Naive thymus-derived CD4-positive, alpha-beta T cell (primary cell): Measurements from ENCODE around the gene COLQ. TPM values are rescaled to one million over a fixed set of nuclear protein-coding genes. Genes with fewer than 3 reads are reported as not detected.
A peak's percentile ranks its signal among the peaks of the same experiment; 100 is the strongest.

Experiments used
- ATAC-seq: fragments of 150-1000 bp; cut with Tn5 transposase; 2 replicates; pipeline ENCODE4 v1.10.0; 2021; ENCODE audit warnings: mild to moderate bottlenecking, moderate library complexity
- CTCF ChIA-PET: fragments of 350-600 bp; sonication (Branson Sonifier 250); formaldehyde crosslinking; loops from one replicate; lab custom pipeline; 2021; ENCODE audit warnings: antibody characterized with exemption; lab: Charles Lee
- POLR2A ChIA-PET: fragments of 350-600 bp; sonication (Branson Sonifier 250); formaldehyde crosslinking; loops from one replicate; lab custom pipeline; 2021; ENCODE audit warnings: antibody characterized with exemption, inconsistent platforms; lab: Charles Lee
- DNase-seq, 9 donors: peaks; one replicate each; pipeline versions ENCODE4 v3.0.0 to v3.0.0-alpha.2; 2020 to 2022; ENCODE audit warnings: mixed read lengths in 1 of 9
- H3K27ac ChIP-seq: one replicate; pipeline ENCODE4 v1.7.0; 2013; ENCODE audit warnings: mild to moderate bottlenecking, low read depth, low read length, moderate library complexity
- H3K27me3 ChIP-seq, 2 donors: one replicate each; pipeline ENCODE4 v1.7.0; 2013; ENCODE audit warnings: low read length in 2 of 2, mild to moderate bottlenecking in 2 of 2, moderate library complexity in 2 of 2; ENCODE audit not compliant: control insufficient read depth in 2 of 2, insufficient read depth in 2 of 2
- H3K36me3 ChIP-seq, 3 experiments: 1 replicate in 2 of 3; 2 replicates in 1 of 3; pipeline ENCODE4 v1.7.0; 2013; ENCODE audit warnings: low read length in 3 of 3, mild to moderate bottlenecking in 3 of 3, moderate library complexity in 1 of 3; ENCODE audit not compliant: insufficient read depth in 3 of 3, control insufficient read depth in 2 of 3
- H3K4me1 ChIP-seq, 2 donors: one replicate each; pipeline ENCODE4 v1.7.0; 2013; ENCODE audit warnings: low read length in 2 of 2, mild to moderate bottlenecking in 2 of 2, moderate library complexity in 1 of 2; ENCODE audit not compliant: control insufficient read depth in 2 of 2, insufficient read depth in 2 of 2
- H3K4me3 ChIP-seq: 2 replicates; pipeline ENCODE4 v1.7.0; 2013; ENCODE audit warnings: mild to moderate bottlenecking, low read length
- H3K9me3 ChIP-seq, 3 experiments: 1 replicate in 2 of 3; 2 replicates in 1 of 3; pipeline ENCODE4 v1.7.0; 2013; ENCODE audit warnings: low read length in 3 of 3; ENCODE audit not compliant: control insufficient read depth in 2 of 3
- H3K27ac Mint-ChIP-seq, 9 donors: one replicate each; pipeline ENCODE4 v1.8.0; 2020 to 2022; ENCODE audit warnings: mixed read lengths in 9 of 9, mild to moderate bottlenecking in 8 of 9, moderate library complexity in 5 of 9, inconsistent platforms in 2 of 9
- H3K27me3 Mint-ChIP-seq, 5 donors: one replicate each; pipeline ENCODE4 v1.8.0; 2021 to 2022; ENCODE audit warnings: mixed read lengths in 5 of 5, mild to moderate bottlenecking in 1 of 5
- H3K36me3 Mint-ChIP-seq, 5 donors: one replicate each; pipeline ENCODE4 v1.8.0; 2020 to 2022; ENCODE audit warnings: mixed read lengths in 5 of 5, mild to moderate bottlenecking in 3 of 5, inconsistent platforms in 1 of 5
- H3K4me1 Mint-ChIP-seq, 7 donors: one replicate each; pipeline ENCODE4 v1.8.0; 2020 to 2022; ENCODE audit warnings: mixed read lengths in 7 of 7, mild to moderate bottlenecking in 3 of 7, inconsistent platforms in 1 of 7
- H3K4me3 Mint-ChIP-seq, 10 donors: one replicate each; pipeline ENCODE4 v1.8.0; 2020 to 2022; ENCODE audit warnings: mild to moderate bottlenecking in 10 of 10, mixed read lengths in 10 of 10, moderate library complexity in 6 of 10, inconsistent platforms in 2 of 10
- H3K9me3 Mint-ChIP-seq, 11 donors: one replicate each; pipeline ENCODE4 v1.8.0; 2020 to 2022; ENCODE audit warnings: mixed read lengths in 11 of 11, mild to moderate bottlenecking in 4 of 11, inconsistent platforms in 1 of 11, moderate library complexity in 1 of 11
- intact Hi-C, 2 donors: fragments of 100-400 bp; cut with micrococcal nuclease; formaldehyde crosslinking; loops; one replicate each; pipeline ENCODE4 v1.15.1; 2023
- polyA plus RNA-seq, 2 donors: library from polyadenylated mRNA; unstranded; fragments of 300-500 nt; fragmentation: Illumina TruSeq; gene quantifications; one replicate each; pipeline ENCODE4 v1.2.3, GENCODE V29; 2021
- total RNA-seq, 6 experiments: library from RNA in 5 of 6; stranded (reverse) in 5 of 6; gene quantifications; 1 replicate in 5 of 6; 2 replicates in 1 of 6; pipeline ENCODE4 v1.2.3 and lab custom pipeline; 2021 to 2026

The COLQ gene
- total and polyA plus RNA-seq, 7 experiments from 2014 or later: 0.26 to 6.6 (median 3.7) TPM

GRCh38 chr3:15510493-15510892 is 11.0 kb downstream of the COLQ start:
- H3K9me3 ChIP-seq: no peaks in the 10 kb centered on the region
- Mint-ChIP-seq H3K4me1 (peaks cover 0 to 16% (median 0%) of the 10 kb centered on the region in 7 donors), H3K36me3 (peaks cover 0 to 6% (median 0%) of the 10 kb centered on the region in 5 donors), H3K4me3 (no peak overlapping the region), H3K27me3 (peaks cover 0 to 3% (median 0%) of the 10 kb centered on the region in 5 donors), H3K9me3 (no peaks in the 10 kb centered on the region), H3K27ac (no peak overlapping the region)
- H3K4me3 ChIP-seq: no peak overlapping the region
- no peak for ATAC-seq
- CTCF ChIA-PET: no interaction called here
- H3K27me3 ChIP-seq: no peaks in the 10 kb centered on the region
- no peaks in the 10 kb centered on the region for H3K4me1 ChIP-seq
- H3K36me3 ChIP-seq: no peaks in the 10 kb centered on the region
- DNase-seq: no peak
- intact Hi-C loops: no loop called here
- POLR2A ChIA-PET: no interaction called here
- no peak overlapping the region for H3K27ac ChIP-seq

- no peak overlapping the region for H3K4me3 Mint-ChIP-seq
- Histone ChIP-seq H3K27ac (no peak overlapping the region), H3K4me3 (no peak overlapping the region), H3K36me3 (no peaks in the 10 kb centered on the region), H3K27me3 (no peaks in the 10 kb centered on the region), H3K4me1 (no peaks in the 10 kb centered on the region), H3K9me3 (no peaks in the 10 kb centered on the region)
- intact Hi-C loops: no loop called here
- ChIA-PET POLR2A (no interaction called here), CTCF (no interaction called here)
- DNase-seq (no peak), ATAC-seq (no peak)
- peaks cover 0 to 17% (median 0%) of the 10 kb centered on the region in 7 donors for H3K4me1 Mint-ChIP-seq
- peaks cover 0 to 9% (median 0%) of the 10 kb centered on the region in 5 donors for H3K36me3 Mint-ChIP-seq
- no peak overlapping the region for H3K27ac Mint-ChIP-seq
- no peaks in the 10 kb centered on the region for H3K9me3 Mint-ChIP-seq
- H3K27me3 Mint-ChIP-seq: peaks cover 0 to 6% (median 0%) of the 10 kb centered on the region in 5 donors
Observed at GRCh38 chr3:15506571-15506970, 14.9 kb downstream of the COLQ start.

GRCh38 chr3:15505479-15506165 is 15.9 kb downstream of the COLQ start:
- H3K4me1 ChIP-seq: no peaks in the 10 kb centered on the region
- ATAC-seq: no peak
- no peaks in the 10 kb centered on the region for H3K9me3 ChIP-seq
- peaks cover 0 to 2% (median 0%) of the 10 kb centered on the region in 11 donors for H3K9me3 Mint-ChIP-seq
- H3K4me3 ChIP-seq: no peak overlapping the region
- H3K4me3 Mint-ChIP-seq: no peak overlapping the region
- ChIA-PET CTCF (no interaction called here), POLR2A (no interaction called here)
- no peak for DNase-seq
- no peak overlapping the region for H3K27ac ChIP-seq
- peaks cover 0 to 3% (median 0%) of the 10 kb centered on the region in 5 donors for H3K27me3 Mint-ChIP-seq
- H3K36me3 Mint-ChIP-seq: peaks cover 0 to 9% (median 0%) of the 10 kb centered on the region in 5 donors
- intact Hi-C loops: no loop called here
- H3K36me3 ChIP-seq: no peaks in the 10 kb centered on the region
- H3K4me1 Mint-ChIP-seq: peaks cover 0 to 26% (median 0%) of the 10 kb centered on the region in 7 donors
- H3K27ac Mint-ChIP-seq: no peak overlapping the region
- no peaks in the 10 kb centered on the region for H3K27me3 ChIP-seq

DNA sequence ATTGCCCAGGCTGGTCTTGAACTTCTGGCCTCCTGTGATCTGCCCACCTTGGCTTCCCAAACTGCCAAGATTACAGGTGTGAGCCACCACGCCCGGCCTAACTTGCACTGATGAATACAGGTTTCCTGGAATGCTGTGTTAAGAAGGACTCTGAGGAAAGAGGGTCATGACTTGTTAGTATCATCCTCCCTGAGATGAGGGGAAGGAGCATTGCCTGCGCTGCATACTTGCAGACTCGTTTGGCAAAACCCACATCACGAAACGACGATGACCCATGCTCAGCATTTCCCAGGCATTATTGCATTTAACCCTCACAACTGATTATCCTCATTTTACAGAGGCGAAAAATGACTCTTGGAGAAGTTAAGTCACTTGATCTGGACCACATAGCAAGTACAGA is 18.9 kb downstream of the COLQ start:
- H3K27ac ChIP-seq: no peak overlapping the region
- H3K36me3 Mint-ChIP-seq: peaks cover 0 to 9% (median 0%) of the 10 kb centered on the region in 5 donors
- peaks cover 0 to 3% (median 0%) of the 10 kb centered on the region in 5 donors for H3K27me3 Mint-ChIP-seq
- H3K27ac Mint-ChIP-seq: no peak overlapping the region
- intact Hi-C loops: loop anchor here in 1 of 2 donors (5.0 kb wide), 1 partner anchor 35 kb away; no protein-coding TSS in a partner anchor
- peaks cover 0 to 6% of the 10 kb centered on the region in 2 donors for H3K4me1 ChIP-seq
- ATAC-seq (no peak), DNase-seq (no peak)
- H3K4me3 ChIP-seq: no peak overlapping the region
- H3K27me3 ChIP-seq: no peaks in the 10 kb centered on the region
- CTCF ChIA-PET: no interaction called here
- H3K9me3 Mint-ChIP-seq: peaks cover 0 to 2% (median 0%) of the 10 kb centered on the region in 11 donors
- H3K36me3 ChIP-seq: no peaks in the 10 kb centered on the region
- H3K9me3 ChIP-seq: no peaks in the 10 kb centered on the region
- H3K4me3 Mint-ChIP-seq: no peak overlapping the region
- H3K4me1 Mint-ChIP-seq: peaks cover 0 to 39% (median 0%) of the 10 kb centered on the region in 7 donors
- POLR2A ChIA-PET: no interaction called here

DNA sequence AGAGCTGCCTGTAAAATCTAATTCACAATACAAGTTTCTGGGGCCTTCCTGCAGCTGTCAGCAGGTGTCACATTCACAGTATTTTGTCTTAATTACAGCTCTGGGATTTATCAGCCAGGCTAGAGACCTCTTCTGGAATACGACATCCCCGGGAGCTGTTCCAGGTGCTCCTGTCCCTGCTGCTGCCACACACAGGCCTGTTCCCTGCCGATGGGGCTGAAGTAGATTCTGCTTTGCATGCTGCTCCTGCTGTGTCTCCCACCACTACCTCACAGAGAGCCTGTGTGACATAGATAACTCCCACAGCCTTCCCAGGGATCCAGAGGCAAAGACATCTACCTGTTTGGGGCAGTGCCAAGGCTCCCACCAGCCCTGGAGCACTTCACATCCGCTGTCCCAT is 20.4 kb downstream of the COLQ start:
- no peaks in the 10 kb centered on the region for H3K9me3 ChIP-seq
- DNase-seq (no peak), ATAC-seq (no peak)
- Mint-ChIP-seq H3K27ac (peak overlapping the region in 1 of 9 donors; percentile 20), H3K4me3 (no peak overlapping the region), H3K9me3 (peaks cover 0 to 2% (median 0%) of the 10 kb centered on the region in 11 donors), H3K4me1 (peaks cover 0 to 49% (median 0%) of the 10 kb centered on the region in 7 donors), H3K36me3 (peaks cover 0 to 10% (median 0%) of the 10 kb centered on the region in 5 donors), H3K27me3 (peaks cover 0 to 3% (median 0%) of the 10 kb centered on the region in 5 donors)
- no peak overlapping the region for H3K4me3 ChIP-seq
- ChIA-PET POLR2A (no interaction called here), CTCF (no interaction called here)
- peaks cover 0 to 6% of the 10 kb centered on the region in 2 donors for H3K4me1 ChIP-seq
- intact Hi-C loops: loop anchor here in 1 of 2 donors (5.0 kb wide), 1 partner anchor 36 kb away; no protein-coding TSS in a partner anchor
- no peaks in the 10 kb centered on the region for H3K27me3 ChIP-seq
- no peak overlapping the region for H3K27ac ChIP-seq
- no peaks in the 10 kb centered on the region for H3K36me3 ChIP-seq

GRCh38 chr3:15500107-15500724 is 21.3 kb downstream of the COLQ start:
- peaks cover 0 to 49% (median 0%) of the 10 kb centered on the region in 7 donors for H3K4me1 Mint-ChIP-seq
- Histone ChIP-seq H3K4me1 (peaks cover 0 to 6% of the 10 kb centered on the region in 2 donors), H3K27me3 (no peaks in the 10 kb centered on the region), H3K36me3 (no peaks in the 10 kb centered on the region), H3K27ac (no peak overlapping the region), H3K4me3 (no peak overlapping the region), H3K9me3 (no peaks in the 10 kb centered on the region)
- H3K27me3 Mint-ChIP-seq: peaks cover 0 to 3% (median 0%) of the 10 kb centered on the region in 5 donors
- peak overlapping the region in 1 of 9 donors; percentile 0 for H3K27ac Mint-ChIP-seq
- peak overlapping the region in 2 of 10 donors; percentile 21 to 43 for H3K4me3 Mint-ChIP-seq
- intact Hi-C loops: loop anchor here in 1 of 2 donors (5.0 kb wide), 1 partner anchor 37 kb away; no protein-coding TSS in a partner anchor
- ChIA-PET CTCF (no interaction called here), POLR2A (no interaction called here)
- H3K9me3 Mint-ChIP-seq: peaks cover 0 to 2% (median 0%) of the 10 kb centered on the region in 11 donors
- H3K36me3 Mint-ChIP-seq: peaks cover 0 to 10% (median 0%) of the 10 kb centered on the region in 5 donors
- ATAC-seq (peak; percentile 67), DNase-seq (no peak)
